Ammon's horn (tissue), 1 donor: ENCODE data around the gene KCNAB1.

Source experiments
- DNase-seq: peaks from one replicate; pipeline ENCODE4 v3.0.0-alpha.2; 2016; ENCODE audit warnings: low spot score

Gene KCNAB1

GRCh38 chr3:156576051-156576450, 455.7 kb downstream of the KCNAB1 start:
- DNase-seq, result no peak

GRCh38 chr3:156576651-156577348, 456.4 kb downstream of the KCNAB1 start:
- no peak for DNase-seq

GRCh38 chr3:156577736-156578135, 457.4 kb downstream of the KCNAB1 start:
- no peak for DNase-seq

GRCh38 chr3:156579427-156579851, 459.1 kb downstream of the KCNAB1 start:
- DNase-seq, result peak; percentile 47

GRCh38 chr3:156581033-156581432, 460.7 kb downstream of the KCNAB1 start:
- DNase-seq, result no peak

- no peak for DNase-seq
Observed at GRCh38 chr3:156581954-156582353, 461.6 kb downstream of the KCNAB1 start.

- DNase-seq, result no peak
Observed at GRCh38 chr3:156582532-156583183, 462.3 kb downstream of the KCNAB1 start.

GRCh38 chr3:156583469-156583868, 463.1 kb downstream of the KCNAB1 start:
- no peak for DNase-seq

GRCh38 chr3:156586905-156587759, 466.8 kb downstream of the KCNAB1 start:
- DNase-seq, result peak; percentile 13

GRCh38 chr3:156587760-156588069, 467.3 kb downstream of the KCNAB1 start:
- no peak for DNase-seq
